HepG2 (cell line): Measurements from ENCODE around the gene CCDC77.

Experiments used
- ZBTB10 ChIP-seq: sonication (generic); formaldehyde crosslinking; IDR thresholded peaks from 2 replicates; pipeline ENCODE4 v1.4.0; 2020; ENCODE audit warnings: missing genetic modification reagents, borderline replicate concordance
- ZNF512 ChIP-seq: sonication (generic); formaldehyde crosslinking; IDR thresholded peaks from 2 replicates; pipeline ENCODE4 v1.4.0; 2020; ENCODE audit warnings: mild to moderate bottlenecking, missing genetic modification reagents
- TF ChIP-seq, protein P1 (sequence below): sonication (generic); formaldehyde crosslinking; IDR thresholded peaks from 2 replicates; pipeline ENCODE4 v1.9.0; 2021; ENCODE audit warnings: missing genetic modification reagents, borderline replicate concordance

DNA sequence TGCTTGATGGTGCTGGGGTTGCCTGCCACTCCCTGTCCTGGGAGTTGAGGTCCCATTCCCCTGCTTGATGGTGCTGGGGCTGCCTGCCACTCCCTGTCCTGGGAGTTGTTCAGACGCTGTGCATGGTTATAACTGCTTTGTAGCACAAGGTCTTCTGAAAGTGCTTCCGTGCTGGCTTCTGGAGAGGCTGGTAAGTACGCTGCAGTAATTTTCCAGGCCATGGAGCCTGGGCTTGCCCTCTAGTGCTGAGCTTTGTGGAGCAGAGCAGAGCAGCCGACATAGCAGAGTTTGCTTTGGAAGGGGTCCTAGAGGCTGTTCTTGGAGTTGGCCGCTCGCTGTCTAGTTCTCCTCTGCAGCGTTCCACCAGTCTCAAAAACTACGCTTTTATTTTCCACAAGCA is 64.6 kb downstream of the CCDC77 start:
- TF ChIP-seq, protein P1, sequence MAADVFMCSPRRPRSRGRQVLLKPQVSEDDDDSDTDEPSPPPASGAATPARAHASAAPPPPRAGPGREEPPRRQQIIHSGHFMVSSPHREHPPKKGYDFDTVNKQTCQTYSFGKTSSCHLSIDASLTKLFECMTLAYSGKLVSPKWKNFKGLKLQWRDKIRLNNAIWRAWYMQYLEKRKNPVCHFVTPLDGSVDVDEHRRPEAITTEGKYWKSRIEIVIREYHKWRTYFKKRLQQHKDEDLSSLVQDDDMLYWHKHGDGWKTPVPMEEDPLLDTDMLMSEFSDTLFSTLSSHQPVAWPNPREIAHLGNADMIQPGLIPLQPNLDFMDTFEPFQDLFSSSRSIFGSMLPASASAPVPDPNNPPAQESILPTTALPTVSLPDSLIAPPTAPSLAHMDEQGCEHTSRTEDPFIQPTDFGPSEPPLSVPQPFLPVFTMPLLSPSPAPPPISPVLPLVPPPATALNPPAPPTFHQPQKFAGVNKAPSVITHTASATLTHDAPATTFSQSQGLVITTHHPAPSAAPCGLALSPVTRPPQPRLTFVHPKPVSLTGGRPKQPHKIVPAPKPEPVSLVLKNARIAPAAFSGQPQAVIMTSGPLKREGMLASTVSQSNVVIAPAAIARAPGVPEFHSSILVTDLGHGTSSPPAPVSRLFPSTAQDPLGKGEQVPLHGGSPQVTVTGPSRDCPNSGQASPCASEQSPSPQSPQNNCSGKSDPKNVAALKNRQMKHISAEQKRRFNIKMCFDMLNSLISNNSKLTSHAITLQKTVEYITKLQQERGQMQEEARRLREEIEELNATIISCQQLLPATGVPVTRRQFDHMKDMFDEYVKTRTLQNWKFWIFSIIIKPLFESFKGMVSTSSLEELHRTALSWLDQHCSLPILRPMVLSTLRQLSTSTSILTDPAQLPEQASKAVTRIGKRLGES (CRISPR knock-in tag): no peak
- TF ChIP-seq ZNF512 (CRISPR knock-in tag): no peak
- no peak for TF ChIP-seq ZBTB10 (CRISPR knock-in tag)
